ENCODE results near the gene SETD7.

SETD7 gene

GRCh38 chr4:139568206-139568955, 12.4 kb upstream of the SETD7 start:
- no peak for DNase-seq

- no peak for DNase-seq
Observed at GRCh38 chr4:139567159-139567870, 11.3 kb upstream of the SETD7 start.

GRCh38 chr4:139564502-139564901, 8.5 kb upstream of the SETD7 start:
- DNase-seq = no peak

- no peak for DNase-seq
Observed at GRCh38 chr4:139563515-139563914, 7.5 kb upstream of the SETD7 start.

GRCh38 chr4:139562839-139563238, 6.8 kb upstream of the SETD7 start:
- no peak for DNase-seq

- no peak for DNase-seq
Observed at GRCh38 chr4:139562067-139562684, 6.2 kb upstream of the SETD7 start.

GRCh38 chr4:139560406-139561104, 4.5 kb upstream of the SETD7 start:
- DNase-seq = no peak

GRCh38 chr4:139559687-139560086, 3.7 kb upstream of the SETD7 start:
- no peak for DNase-seq

GRCh38 chr4:139559089-139559479, 3.1 kb upstream of the SETD7 start:
- DNase-seq = no peak

- no peak for DNase-seq
Observed at GRCh38 chr4:139558235-139559088, 2.4 kb upstream of the SETD7 start.

- no peak for DNase-seq
Observed at GRCh38 chr4:139557556-139558110, 1.6 kb upstream of the SETD7 start.

GRCh38 chr4:139556724-139557555, 921 bp upstream of the SETD7 start:
- DNase-seq = peak; percentile 66 to 78

GRCh38 chr4:139555705-139556070, 331 bp downstream of the SETD7 start:
- DNase-seq = peak in 1 of 2 experiments; percentile 70

- DNase-seq = peak; percentile 36 to 72
Observed at GRCh38 chr4:139554893-139555704, 920 bp downstream of the SETD7 start.

- DNase-seq = no peak
Observed at GRCh38 chr4:139554642-139554892, 1.5 kb downstream of the SETD7 start.

GRCh38 chr4:139553751-139554641, 2.0 kb downstream of the SETD7 start:
- no peak for DNase-seq

- DNase-seq = no peak
Observed at GRCh38 chr4:139552517-139553307, 3.3 kb downstream of the SETD7 start.

GRCh38 chr4:139550724-139551429, 5.1 kb downstream of the SETD7 start:
- no peak for DNase-seq

Measured in NCI-H526 (cell line).